Testis (tissue), 3 donors: Measurements from ENCODE around the gene MTUS2. TPM values are rescaled to one million over a fixed set of nuclear protein-coding genes. Genes with fewer than 3 reads are reported as not detected.

Experiments used
- DNase-seq: peaks from one replicate; pipeline ENCODE4 v3.0.0-alpha.2; 2019
- H3K27ac ChIP-seq, 2 donors: fragments of 200-600 bp; sonication (generic); one replicate each; pipeline ENCODE4 v1.5.1; 2019
- H3K27me3 ChIP-seq: fragments of 200-600 bp; sonication (generic); one replicate; pipeline ENCODE4 v1.5.1; 2019
- H3K36me3 ChIP-seq: fragments of 200-600 bp; sonication (generic); one replicate; pipeline ENCODE4 v1.5.1; 2017; ENCODE audit warnings: low read depth; ENCODE audit errors: missing control alignments
- H3K4me1 ChIP-seq: fragments of 200-600 bp; sonication (generic); one replicate; pipeline ENCODE4 v1.5.1; 2019
- H3K4me3 ChIP-seq, 2 donors: fragments of 200-600 bp; sonication (generic); one replicate each; pipeline ENCODE4 v1.5.1; 2017 to 2019
- H3K9me3 ChIP-seq: fragments of 200-600 bp; sonication (generic); one replicate; pipeline ENCODE4 v1.5.1; 2017
- POLR2A ChIP-seq: fragments of 450-650 bp; IDR thresholded peaks from one replicate; pipeline ENCODE4 v1.6.1; 2017; ENCODE audit warnings: antibody characterized with exemption, mild to moderate bottlenecking, moderate library complexity
- WGBS, 2 donors: methylation state at CpG; one replicate each; pipeline ENCODE4 v1.1.5; 2018; 5-methylcytosine and 5-hydroxymethylcytosine counted together
- intact Hi-C: fragments of 100-400 bp; cut with DNase I; formaldehyde crosslinking; loops from one replicate; pipeline ENCODE4 v1.15.1; 2023; ENCODE audit warnings: low total_unique reads
- polyA plus RNA-seq: library from polyadenylated mRNA; stranded (reverse); fragments of 350-450 nt; fragmentation: Illumina TruSeq; extraction: RNeasy Lipid Tissue Mini Kit (QIAGEN cat#74804); gene quantifications from one replicate; pipeline ENCODE4 v1.2.3, GENCODE V29; 2014; ENCODE audit warnings: low read depth, low replicate concordance; ENCODE audit not compliant: insufficient read depth
- total RNA-seq, 2 donors: library from RNA; depleted of rRNA; stranded (reverse); fragments of >200 nt; gene quantifications; one replicate each; pipeline ENCODE4 v1.2.3, GENCODE V29; 2016
- TF ChIP-seq, protein P1 (sequence below), 3 experiments: fragments of 450-650 bp in 2 of 3; fragments of 200-600 bp in 1 of 3; sonication (generic) in 1 of 3; IDR thresholded peaks; one replicate each; pipeline ENCODE4 v1.5.1; 2016 to 2019; ENCODE audit warnings: antibody characterized with exemption in 3 of 3, mild to moderate bottlenecking in 2 of 3, moderate library complexity in 1 of 3

Gene MTUS2
- total and polyA plus RNA-seq, 3 donors from 2014 or later: 2.1 to 9.2 (median 8.3) TPM

DNA sequence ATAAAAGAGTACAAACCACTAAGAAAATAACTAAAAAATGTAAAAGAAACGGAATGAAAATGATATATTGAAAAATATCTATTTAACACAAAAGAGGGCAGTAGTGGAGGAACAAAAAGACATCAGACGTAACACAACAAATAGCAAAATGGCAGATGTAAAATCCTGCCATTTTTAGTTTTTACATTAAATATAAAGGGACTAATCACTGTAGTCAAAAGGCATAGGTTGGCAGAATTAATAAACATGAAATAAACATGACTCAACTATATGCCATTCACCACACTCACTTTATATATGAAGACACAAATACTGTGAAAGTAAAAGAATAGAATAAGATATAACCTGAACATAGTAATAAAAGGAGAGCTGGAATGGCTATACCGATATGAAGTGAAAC lies 11.0 kb downstream of the MTUS2 start:
- H3K36me3 ChIP-seq: no peaks in the 10 kb centered on the region
- intact Hi-C loops: no loop called here
- no peak for DNase-seq
- no peak overlapping the region for H3K4me3 ChIP-seq
- H3K27ac ChIP-seq: no peak overlapping the region
- H3K4me1 ChIP-seq: no peaks in the 10 kb centered on the region
- no peak for TF ChIP-seq POLR2A
- TF ChIP-seq, protein P1, sequence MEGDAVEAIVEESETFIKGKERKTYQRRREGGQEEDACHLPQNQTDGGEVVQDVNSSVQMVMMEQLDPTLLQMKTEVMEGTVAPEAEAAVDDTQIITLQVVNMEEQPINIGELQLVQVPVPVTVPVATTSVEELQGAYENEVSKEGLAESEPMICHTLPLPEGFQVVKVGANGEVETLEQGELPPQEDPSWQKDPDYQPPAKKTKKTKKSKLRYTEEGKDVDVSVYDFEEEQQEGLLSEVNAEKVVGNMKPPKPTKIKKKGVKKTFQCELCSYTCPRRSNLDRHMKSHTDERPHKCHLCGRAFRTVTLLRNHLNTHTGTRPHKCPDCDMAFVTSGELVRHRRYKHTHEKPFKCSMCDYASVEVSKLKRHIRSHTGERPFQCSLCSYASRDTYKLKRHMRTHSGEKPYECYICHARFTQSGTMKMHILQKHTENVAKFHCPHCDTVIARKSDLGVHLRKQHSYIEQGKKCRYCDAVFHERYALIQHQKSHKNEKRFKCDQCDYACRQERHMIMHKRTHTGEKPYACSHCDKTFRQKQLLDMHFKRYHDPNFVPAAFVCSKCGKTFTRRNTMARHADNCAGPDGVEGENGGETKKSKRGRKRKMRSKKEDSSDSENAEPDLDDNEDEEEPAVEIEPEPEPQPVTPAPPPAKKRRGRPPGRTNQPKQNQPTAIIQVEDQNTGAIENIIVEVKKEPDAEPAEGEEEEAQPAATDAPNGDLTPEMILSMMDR (IDR thresholded peaks at IDR 0.05): no peak
- H3K27me3 ChIP-seq: no peaks in the 10 kb centered on the region
- H3K9me3 ChIP-seq: no peaks in the 10 kb centered on the region
- 80 to 81% methylated on average over 3 of the region's 3 CpGs for WGBS, 2 donors

DNA sequence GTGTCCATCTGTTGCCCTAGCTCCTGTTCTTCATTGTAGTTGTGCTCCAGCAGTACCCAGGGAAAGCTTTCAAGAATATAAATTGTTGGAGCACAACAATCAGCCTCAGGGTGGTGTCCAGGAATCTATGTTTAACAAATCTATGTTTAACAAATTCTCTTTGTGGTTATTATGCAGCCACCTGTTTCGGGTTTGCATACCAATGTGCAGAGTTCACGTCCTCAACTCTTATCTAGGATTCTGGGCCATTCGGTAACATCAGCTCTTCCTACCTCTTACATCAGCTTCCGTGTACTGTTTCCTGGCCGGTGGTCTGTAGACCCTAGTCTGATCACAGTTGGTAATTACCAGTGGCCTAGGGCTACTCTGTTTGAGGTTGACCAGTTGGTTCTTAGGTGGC lies 17.0 kb downstream of the MTUS2 start:
- no peaks in the 10 kb centered on the region for H3K9me3 ChIP-seq
- no peak overlapping the region for H3K4me3 ChIP-seq
- H3K36me3 ChIP-seq: no peaks in the 10 kb centered on the region
- H3K27me3 ChIP-seq: no peaks in the 10 kb centered on the region
- TF ChIP-seq, protein P1 (IDR thresholded peaks at IDR 0.05): no peak
- no peak for TF ChIP-seq POLR2A
- H3K27ac ChIP-seq: no peak overlapping the region
- intact Hi-C loops: no loop called here
- 84 to 88% methylated on average over 5 of the region's 5 CpGs for WGBS, 2 donors
- no peaks in the 10 kb centered on the region for H3K4me1 ChIP-seq
- DNase-seq: no peak

DNA sequence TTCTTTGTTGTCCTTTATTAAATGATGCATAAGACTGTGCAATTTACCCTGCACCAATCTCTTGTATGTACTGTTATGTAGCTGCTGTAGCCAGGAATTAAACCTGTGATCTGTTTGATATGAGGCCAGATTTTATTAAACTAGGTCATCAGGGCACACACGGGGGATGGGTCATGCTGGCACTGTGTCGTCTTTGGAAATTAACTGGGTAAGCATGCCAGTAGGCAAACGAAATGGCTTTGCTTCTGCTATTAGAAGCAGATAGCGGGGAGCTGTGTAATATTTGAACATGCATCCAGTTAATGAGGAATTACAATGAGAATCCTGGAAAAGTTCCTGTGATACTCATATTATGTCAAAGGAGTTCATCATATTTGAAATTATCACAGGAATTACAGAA lies 23.5 kb downstream of the MTUS2 start:
- intact Hi-C loops: no loop called here
- DNase-seq: no peak
- WGBS, 2 donors: 51 to 65% methylated on average over 4 of the region's 4 CpGs
- TF ChIP-seq POLR2A: no peak
- TF ChIP-seq, protein P1 (IDR thresholded peaks at IDR 0.05): no peak
- Histone ChIP-seq H3K27ac (no peak overlapping the region), H3K4me3 (no peak overlapping the region), H3K4me1 (no peaks in the 10 kb centered on the region), H3K36me3 (no peaks in the 10 kb centered on the region), H3K9me3 (no peaks in the 10 kb centered on the region), H3K27me3 (no peaks in the 10 kb centered on the region)

DNA sequence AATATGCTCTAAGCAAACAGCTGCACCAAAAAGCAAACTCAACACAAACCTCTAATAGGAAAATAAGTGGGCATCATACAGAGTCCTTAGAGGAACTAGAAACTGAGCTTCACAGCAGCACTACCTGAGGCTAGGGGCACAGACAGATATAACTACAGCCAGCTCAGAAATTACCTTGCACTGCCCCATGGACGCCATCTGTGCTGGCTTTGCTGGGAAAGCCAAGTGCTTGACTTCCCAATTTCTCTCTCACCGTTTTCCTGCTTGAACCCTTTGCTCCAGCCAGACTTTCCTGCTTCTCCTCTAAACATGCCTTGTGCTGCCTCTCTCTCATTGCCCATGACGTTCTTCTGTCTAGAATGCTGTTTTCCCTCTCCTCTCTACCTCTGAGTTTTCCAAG lies 29.3 kb downstream of the MTUS2 start:
- WGBS, 2 donors: 92% methylated on average over 3 of the region's 3 CpGs
- Histone ChIP-seq H3K27ac (no peak overlapping the region), H3K36me3 (no peaks in the 10 kb centered on the region), H3K4me1 (no peaks in the 10 kb centered on the region), H3K27me3 (no peaks in the 10 kb centered on the region), H3K9me3 (no peaks in the 10 kb centered on the region), H3K4me3 (no peak overlapping the region)
- TF ChIP-seq, protein P1 (IDR thresholded peaks at IDR 0.05): no peak
- TF ChIP-seq POLR2A: no peak
- DNase-seq: no peak
- intact Hi-C loops: no loop called here

DNA sequence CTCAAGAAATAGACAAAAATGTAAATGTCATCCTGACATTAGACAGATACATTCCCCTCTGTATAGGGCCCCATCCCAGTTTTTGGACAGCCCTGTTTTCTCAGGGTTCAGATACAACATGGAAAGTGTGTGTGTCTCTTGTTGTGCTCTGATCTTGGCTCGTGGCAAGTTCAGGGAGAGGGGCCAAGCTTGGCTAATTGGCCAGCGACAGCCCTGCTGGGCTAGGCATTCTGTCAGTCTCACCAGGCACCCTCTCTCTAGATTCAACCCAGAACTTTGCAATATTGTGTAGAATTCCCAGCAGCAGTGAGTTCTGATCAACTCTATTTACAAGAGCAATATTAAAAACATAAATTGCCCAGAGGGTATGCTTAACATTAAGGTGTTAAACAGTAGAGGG lies 30.1 kb downstream of the MTUS2 start:
- TF ChIP-seq, protein P1 (IDR thresholded peaks at IDR 0.05): no peak
- no peak for TF ChIP-seq POLR2A
- Histone ChIP-seq H3K4me1 (no peaks in the 10 kb centered on the region), H3K27ac (no peak overlapping the region), H3K27me3 (no peaks in the 10 kb centered on the region), H3K4me3 (no peak overlapping the region), H3K36me3 (no peaks in the 10 kb centered on the region), H3K9me3 (no peaks in the 10 kb centered on the region)
- DNase-seq: no peak
- 73 to 85% methylated on average over 2 of the region's 2 CpGs for WGBS, 2 donors
- intact Hi-C loops: no loop called here
